ENCODE measurements around the gene FHIT.

Gene FHIT

DNA sequence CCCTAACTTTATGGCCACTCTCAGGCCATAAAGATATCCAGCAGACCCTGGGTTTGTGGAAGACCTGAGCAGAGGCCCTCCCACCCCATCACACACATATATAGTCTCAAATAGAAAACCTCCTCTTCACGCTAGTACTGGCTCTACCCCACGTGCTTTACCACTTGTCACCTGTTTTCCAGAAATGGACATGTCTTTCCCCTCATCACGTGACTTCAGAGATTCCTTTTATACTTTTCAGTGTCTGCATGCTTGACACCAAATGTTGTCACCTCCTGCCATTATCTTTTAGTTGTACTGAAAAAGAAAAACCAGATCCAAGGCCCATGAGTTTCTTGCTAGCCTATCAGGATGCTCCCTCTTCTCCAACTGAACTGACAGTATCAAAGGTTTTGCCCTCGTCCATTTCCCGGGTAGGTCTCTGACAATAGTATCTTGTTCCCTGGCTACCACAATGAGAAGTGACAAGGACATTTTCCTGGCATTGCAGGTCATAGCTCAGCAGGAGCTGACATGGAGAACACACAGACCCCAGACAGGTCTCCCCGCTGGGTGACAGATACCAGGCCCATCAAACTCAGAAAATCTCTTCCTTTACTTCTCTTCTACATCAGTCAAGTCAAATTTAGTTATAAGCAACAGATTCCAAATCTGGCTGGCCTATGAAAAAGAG lies 1551.5 kb downstream of the FHIT start:
- no peak overlapping the region for H3K27ac Mint-ChIP-seq
- H3K9me3 Mint-ChIP-seq = peaks cover 12% of the 10 kb centered on the region
- TF ChIP-seq, protein P1, sequence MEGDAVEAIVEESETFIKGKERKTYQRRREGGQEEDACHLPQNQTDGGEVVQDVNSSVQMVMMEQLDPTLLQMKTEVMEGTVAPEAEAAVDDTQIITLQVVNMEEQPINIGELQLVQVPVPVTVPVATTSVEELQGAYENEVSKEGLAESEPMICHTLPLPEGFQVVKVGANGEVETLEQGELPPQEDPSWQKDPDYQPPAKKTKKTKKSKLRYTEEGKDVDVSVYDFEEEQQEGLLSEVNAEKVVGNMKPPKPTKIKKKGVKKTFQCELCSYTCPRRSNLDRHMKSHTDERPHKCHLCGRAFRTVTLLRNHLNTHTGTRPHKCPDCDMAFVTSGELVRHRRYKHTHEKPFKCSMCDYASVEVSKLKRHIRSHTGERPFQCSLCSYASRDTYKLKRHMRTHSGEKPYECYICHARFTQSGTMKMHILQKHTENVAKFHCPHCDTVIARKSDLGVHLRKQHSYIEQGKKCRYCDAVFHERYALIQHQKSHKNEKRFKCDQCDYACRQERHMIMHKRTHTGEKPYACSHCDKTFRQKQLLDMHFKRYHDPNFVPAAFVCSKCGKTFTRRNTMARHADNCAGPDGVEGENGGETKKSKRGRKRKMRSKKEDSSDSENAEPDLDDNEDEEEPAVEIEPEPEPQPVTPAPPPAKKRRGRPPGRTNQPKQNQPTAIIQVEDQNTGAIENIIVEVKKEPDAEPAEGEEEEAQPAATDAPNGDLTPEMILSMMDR (IDR thresholded peaks at IDR 0.05) = no peak
- no peaks in the 10 kb centered on the region for H3K36me3 Mint-ChIP-seq (ENCODE audit: low read depth)
- DNase-seq = no peak
- peaks cover 2% of the 10 kb centered on the region for H3K27me3 Mint-ChIP-seq (ENCODE audit: low read depth, poor library complexity)
- H3K4me3 Mint-ChIP-seq = no peak overlapping the region
- peaks cover 39% of the 10 kb centered on the region for H3K4me1 Mint-ChIP-seq
